Mesothelial cell of epicardium (in vitro differentiated cells): Measurements from ENCODE around the gene CCDC183. TPM values are rescaled to one million over a fixed set of nuclear protein-coding genes. Genes with fewer than 3 reads are reported as not detected.
"Not testable (repeated sequence)": the region's sequence is repeated elsewhere in the genome, so short reads cannot be mapped to it uniquely, and the experiment has no call there.

Source experiments
- DNase-seq, 2 experiments: peaks; one replicate each; pipeline ENCODE4 v3.0.0; 2021; ENCODE audit warnings: low spot score in 2 of 2; ENCODE audit not compliant: unreplicated experiment in 2 of 2
- H3K27ac Mint-ChIP-seq: 2 replicates; pipeline ENCODE4 v1.8.0; 2021; ENCODE audit warnings: mixed read lengths
- H3K27me3 Mint-ChIP-seq: 2 replicates; pipeline ENCODE4 v1.8.0; 2021; ENCODE audit warnings: low read depth, mixed read lengths
- H3K36me3 Mint-ChIP-seq: 2 replicates; pipeline ENCODE4 v1.8.0; 2021; ENCODE audit warnings: mixed read lengths
- H3K4me1 Mint-ChIP-seq: 2 replicates; pipeline ENCODE4 v1.8.0; 2021; ENCODE audit warnings: mixed read lengths
- H3K4me3 Mint-ChIP-seq: 2 replicates; pipeline ENCODE4 v1.8.0; 2021; ENCODE audit warnings: mild to moderate bottlenecking, moderate library complexity, mixed read lengths
- H3K9me3 Mint-ChIP-seq: 2 replicates; pipeline ENCODE4 v1.8.0; 2021; ENCODE audit warnings: mixed read lengths
- total RNA-seq: library from RNA; stranded (reverse); gene quantifications from 3 replicates; pipeline ENCODE4 v1.2.1, GENCODE V29; 2021
- TF ChIP-seq, protein P1 (sequence below): fragments of 200-600 bp; sonication (generic); IDR thresholded peaks from one replicate; pipeline ENCODE4 v1.5.0; 2021; ENCODE audit warnings: antibody characterized with exemption; ENCODE audit not compliant: unreplicated experiment

CCDC183 gene
- total RNA-seq, 1 donor from 2014 or later, result 25.1 TPM

DNA sequence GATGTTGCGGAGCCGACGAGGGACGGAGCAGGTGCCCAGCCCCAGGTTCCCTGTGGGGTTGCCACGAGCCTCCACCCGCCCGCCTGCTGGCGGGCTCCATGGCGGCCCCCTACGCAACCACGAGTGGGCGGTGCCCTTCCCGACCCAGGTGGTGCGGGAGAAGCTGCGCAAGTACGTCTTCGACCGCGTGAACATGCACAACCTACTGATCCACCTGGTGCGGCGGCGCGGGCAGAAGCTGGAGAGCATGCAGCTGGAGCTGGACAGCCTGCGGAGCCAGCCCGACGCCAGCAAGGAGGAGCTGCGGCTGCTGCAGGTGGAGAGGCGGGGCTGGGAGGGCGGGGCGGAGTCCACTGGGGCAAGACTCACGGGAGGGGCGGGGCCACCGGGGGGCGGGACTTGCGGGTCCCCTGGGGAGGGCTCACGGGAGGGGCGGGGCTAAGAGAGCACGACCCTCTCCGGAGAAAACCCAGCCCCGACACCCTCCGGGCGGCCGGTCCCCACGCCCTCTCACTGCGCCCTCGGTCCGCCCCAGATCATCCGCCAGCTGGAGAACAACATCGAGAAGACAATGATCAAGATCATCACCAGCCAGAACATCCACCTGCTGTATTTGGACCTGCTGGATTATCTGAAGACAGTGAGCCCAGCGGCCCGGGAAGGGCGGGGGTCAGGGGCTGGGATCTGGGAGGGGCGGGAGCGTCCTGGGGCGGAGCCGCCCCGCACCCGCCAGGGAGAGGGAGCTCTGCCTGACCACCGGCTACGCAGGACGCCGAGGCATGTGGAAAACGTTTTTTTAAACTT lies 3.9 kb downstream of the CCDC183 start:
- H3K27me3 Mint-ChIP-seq, result no peaks in the 10 kb centered on the region
- DNase-seq, result peak; percentile 84 to 95
- no peaks in the 10 kb centered on the region for H3K9me3 Mint-ChIP-seq
- TF ChIP-seq, protein P1, sequence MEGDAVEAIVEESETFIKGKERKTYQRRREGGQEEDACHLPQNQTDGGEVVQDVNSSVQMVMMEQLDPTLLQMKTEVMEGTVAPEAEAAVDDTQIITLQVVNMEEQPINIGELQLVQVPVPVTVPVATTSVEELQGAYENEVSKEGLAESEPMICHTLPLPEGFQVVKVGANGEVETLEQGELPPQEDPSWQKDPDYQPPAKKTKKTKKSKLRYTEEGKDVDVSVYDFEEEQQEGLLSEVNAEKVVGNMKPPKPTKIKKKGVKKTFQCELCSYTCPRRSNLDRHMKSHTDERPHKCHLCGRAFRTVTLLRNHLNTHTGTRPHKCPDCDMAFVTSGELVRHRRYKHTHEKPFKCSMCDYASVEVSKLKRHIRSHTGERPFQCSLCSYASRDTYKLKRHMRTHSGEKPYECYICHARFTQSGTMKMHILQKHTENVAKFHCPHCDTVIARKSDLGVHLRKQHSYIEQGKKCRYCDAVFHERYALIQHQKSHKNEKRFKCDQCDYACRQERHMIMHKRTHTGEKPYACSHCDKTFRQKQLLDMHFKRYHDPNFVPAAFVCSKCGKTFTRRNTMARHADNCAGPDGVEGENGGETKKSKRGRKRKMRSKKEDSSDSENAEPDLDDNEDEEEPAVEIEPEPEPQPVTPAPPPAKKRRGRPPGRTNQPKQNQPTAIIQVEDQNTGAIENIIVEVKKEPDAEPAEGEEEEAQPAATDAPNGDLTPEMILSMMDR, result no peak
- H3K4me3 Mint-ChIP-seq, result peak overlapping the region; percentile 87
- peaks cover 36% of the 10 kb centered on the region for H3K4me1 Mint-ChIP-seq
- H3K27ac Mint-ChIP-seq, result peak overlapping the region; percentile 96
- peaks cover 7% of the 10 kb centered on the region for H3K36me3 Mint-ChIP-seq

DNA sequence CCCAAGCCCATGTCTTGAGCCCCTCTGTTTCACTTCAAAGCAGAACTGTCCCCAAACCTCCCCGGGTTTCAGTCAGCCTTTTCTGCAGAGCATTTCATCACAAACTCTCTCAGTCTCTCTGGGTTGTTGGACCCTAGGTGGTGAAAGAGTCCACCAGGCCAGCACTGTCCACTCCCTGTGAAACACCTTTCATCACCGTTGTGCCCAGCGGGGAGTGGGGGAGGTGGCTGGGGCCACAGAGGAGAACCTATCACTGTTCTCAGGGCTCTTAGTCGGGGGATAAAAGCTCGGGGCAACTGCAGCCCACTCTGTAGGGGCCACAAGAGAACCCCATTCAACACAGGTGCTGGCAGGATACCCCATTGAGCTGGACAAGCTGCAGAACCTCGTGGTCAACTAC lies 6.2 kb downstream of the CCDC183 start:
- Mint-ChIP-seq H3K36me3 (peaks cover 11% of the 10 kb centered on the region), H3K9me3 (no peaks in the 10 kb centered on the region), H3K4me1 (peaks cover 26% of the 10 kb centered on the region), H3K4me3 (no peak overlapping the region), H3K27ac (no peak overlapping the region), H3K27me3 (no peaks in the 10 kb centered on the region)
- TF ChIP-seq, protein P1, result no peak
- DNase-seq, result no peak

DNA sequence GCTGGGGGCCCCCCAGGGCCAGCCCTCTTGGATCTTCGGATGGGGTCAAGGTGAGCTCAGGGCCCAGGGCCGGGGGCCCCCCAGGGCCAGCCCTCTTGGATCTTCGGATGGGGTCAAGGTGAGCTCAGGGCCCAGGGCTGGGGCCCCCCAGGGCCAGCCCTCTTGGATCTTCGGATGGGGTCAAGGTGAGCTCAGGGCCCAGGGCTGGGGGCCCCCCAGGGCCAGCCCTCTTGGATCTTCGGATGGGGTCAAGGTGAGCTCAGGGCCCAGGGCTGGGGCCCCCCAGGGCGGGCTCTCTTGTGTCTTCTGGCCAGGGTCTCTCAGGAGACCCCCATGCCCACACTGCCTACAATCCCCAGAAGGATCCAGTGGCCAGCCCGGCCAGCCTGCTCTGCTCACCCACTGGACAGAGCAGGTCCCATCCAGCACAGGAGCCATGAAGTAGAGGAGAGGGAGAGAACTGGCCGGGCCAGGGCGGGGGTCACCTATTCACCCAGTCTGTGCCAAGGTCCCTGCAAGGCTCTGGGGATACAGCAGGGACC lies 6.9 kb downstream of the CCDC183 start:
- H3K4me3 Mint-ChIP-seq, H3K27ac Mint-ChIP-seq: not testable (repeated sequence)
- peaks cover 11% of the 10 kb centered on the region for H3K36me3 Mint-ChIP-seq

DNA sequence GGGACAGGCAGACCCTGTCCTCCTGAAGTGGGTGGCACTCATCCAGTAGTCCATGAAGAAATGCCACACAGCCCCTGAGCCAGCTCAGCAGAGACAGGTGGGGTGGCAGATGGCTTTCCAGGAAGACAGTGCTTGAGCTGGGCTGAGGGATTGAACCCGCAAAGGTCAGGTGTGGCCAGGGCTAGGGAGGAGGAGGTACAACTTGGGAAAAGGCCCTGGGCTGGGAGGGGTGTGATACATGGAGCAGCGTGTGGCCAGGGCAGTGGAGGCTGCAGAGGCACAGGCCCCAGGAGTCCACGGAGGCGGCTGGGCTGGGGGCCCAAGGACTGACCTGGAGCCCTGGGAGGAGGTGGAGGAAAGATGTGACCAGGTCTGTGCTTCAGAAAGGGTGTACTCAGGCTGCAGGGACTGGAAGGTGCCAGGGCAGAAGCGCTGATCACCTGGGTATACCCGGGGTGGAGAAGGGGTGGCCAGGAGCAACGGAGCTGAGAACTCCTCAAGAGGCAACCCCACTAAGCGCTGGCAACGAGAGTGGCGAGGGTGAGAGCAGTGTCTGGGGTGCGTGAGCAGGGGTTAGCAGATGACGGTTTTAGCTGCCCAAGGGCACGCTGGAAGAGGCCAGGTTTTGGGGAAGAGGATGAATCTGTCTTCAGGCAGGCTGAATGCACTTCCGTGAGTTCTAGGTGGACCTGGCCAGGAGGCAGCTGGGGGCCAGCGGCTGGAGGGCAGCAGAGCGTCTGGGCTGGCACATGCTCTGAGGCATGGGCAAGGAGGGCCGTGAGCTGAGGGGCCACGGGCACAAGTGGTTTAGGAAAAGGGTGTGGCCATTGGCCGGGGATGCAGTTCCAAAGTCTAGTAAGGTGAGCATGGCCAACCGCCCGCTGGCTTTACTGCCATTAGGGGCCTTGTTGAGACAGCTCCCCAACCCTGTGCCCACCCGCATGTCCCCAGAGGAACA lies 7.7 kb downstream of the CCDC183 start:
- peaks cover 11% of the 10 kb centered on the region for H3K36me3 Mint-ChIP-seq
- H3K4me1 Mint-ChIP-seq, result peaks cover 24% of the 10 kb centered on the region
- no peak overlapping the region for H3K4me3 Mint-ChIP-seq
- TF ChIP-seq, protein P1, result no peak
- no peaks in the 10 kb centered on the region for H3K27me3 Mint-ChIP-seq
- no peaks in the 10 kb centered on the region for H3K9me3 Mint-ChIP-seq
- no peak overlapping the region for H3K27ac Mint-ChIP-seq
- no peak for DNase-seq

More for the DNA sequence above, 6.9 kb downstream of the CCDC183 start:
- not testable (repeated sequence) for DNase-seq, H3K9me3 Mint-ChIP-seq, H3K27me3 Mint-ChIP-seq
- H3K4me1 Mint-ChIP-seq, result peaks cover 22% of the 10 kb centered on the region

GRCh38 chr9:136804509-136805206 lies 8.5 kb downstream of the CCDC183 start:
- no peaks in the 10 kb centered on the region for H3K27me3 Mint-ChIP-seq
- H3K9me3 Mint-ChIP-seq, result no peaks in the 10 kb centered on the region
- H3K36me3 Mint-ChIP-seq, result peaks cover 11% of the 10 kb centered on the region
- no peak overlapping the region for H3K4me3 Mint-ChIP-seq
- H3K4me1 Mint-ChIP-seq, result peaks cover 32% of the 10 kb centered on the region
- DNase-seq, result no peak
- no peak overlapping the region for H3K27ac Mint-ChIP-seq
- TF ChIP-seq, protein P1, result no peak
